Ovary (tissue), 9 donors: Measurements from ENCODE around the gene ESRRG. TPM values are rescaled to one million over a fixed set of nuclear protein-coding genes. Genes with fewer than 3 reads are reported as not detected.

Experiments used
- DNase-seq, 5 donors: peaks; one replicate each; pipeline ENCODE4 v3.0.0-alpha.2; 2019 to 2020
- H3K27ac ChIP-seq, 2 donors: fragments of 200-600 bp; one replicate each; pipeline versions ENCODE4 v1.5.1 to v1.8.0; 2019 to 2022
- H3K27me3 ChIP-seq: fragments of 200-600 bp; one replicate; pipeline ENCODE4 v1.8.0; 2022
- H3K36me3 ChIP-seq: fragments of 200-600 bp; sonication (generic); one replicate; pipeline ENCODE4 v1.5.1; 2019
- H3K4me1 ChIP-seq: one replicate; pipeline ENCODE4 v1.8.1; 2013; ENCODE audit warnings: mild to moderate bottlenecking, moderate library complexity; ENCODE audit not compliant: insufficient read depth
- H3K4me3 ChIP-seq: fragments of 200-600 bp; sonication (generic); one replicate; pipeline ENCODE4 v1.5.1; 2017
- H3K9me3 ChIP-seq, 2 donors: fragments of 200-600 bp in 1 of 2; sonication (generic) in 1 of 2; one replicate each; pipeline versions ENCODE4 v1.5.1 to v1.8.1; 2013 to 2019; ENCODE audit warnings: mild to moderate bottlenecking in 1 of 2, moderate library complexity in 1 of 2
- CTCF ChIP-seq, 3 donors: fragments of 450-650 bp in 2 of 3; fragments of 200-600 bp in 1 of 3; IDR thresholded peaks; one replicate each; pipeline versions ENCODE4 v1.5.1 to v1.8.0; 2016 to 2022; ENCODE audit warnings: antibody characterized with exemption in 3 of 3, mild to moderate bottlenecking in 1 of 3
- EP300 ChIP-seq: sonication (generic); formaldehyde crosslinking; IDR thresholded peaks from one replicate; pipeline ENCODE4 v1.6.1; 2017; ENCODE audit warnings: antibody characterized with exemption
- POLR2A ChIP-seq: fragments of 450-650 bp; IDR thresholded peaks from one replicate; pipeline ENCODE4 v1.6.1; 2017; ENCODE audit warnings: antibody characterized with exemption, mild to moderate bottlenecking, moderate library complexity
- WGBS, 3 donors: extraction: QIAGEN DNeasy Blood & Tissue Kit in 1 of 3; methylation state at CpG; one replicate each; pipeline versions ENCODE4 v1.1.5 to v1.1.7; 2013 to 2017; 5-methylcytosine and 5-hydroxymethylcytosine counted together
- intact Hi-C, 4 donors: fragments of 100-400 bp; cut with DNase I; formaldehyde crosslinking; loops; one replicate each; pipeline versions ENCODE4 v1.11.0 to v1.15.1; 2022 to 2023
- polyA plus RNA-seq, 2 donors: library from polyadenylated mRNA; stranded (reverse); fragments of 200-250 nt in 1 of 2; fragments of 350-450 nt in 1 of 2; fragmentation: Illumina TruSeq in 1 of 2; extraction: RNeasy Lipid Tissue Mini Kit (QIAGEN cat#74804) in 1 of 2; gene quantifications; one replicate each; pipeline ENCODE4 v1.2.3, GENCODE V29; 2013 to 2014
- total RNA-seq, 7 donors: library from RNA; depleted of rRNA in 2 of 7; stranded (reverse); fragments of >200 nt in 2 of 7; fragmentation: NEBNext Ultra II Directional in 3 of 7; extraction: Animal tissue kit (Norgen Biotek cat#: 25700) in 3 of 7; gene quantifications; one replicate each; pipeline versions ENCODE4 v1.1.0 to v1.2.4, GENCODE V29; 2016 to 2023
- donor health status: DM: no; HTN: no; CAD: no; lungs with moderate emphysema.
- donor health status: DM: no; HTN: no; CAD: no.
- donor health status: Bipolar disorder and iron deficiency.
- donor health status: DM: yes; HTN: yes; CAD: no.
- donor health status: DM: no; HTN: no; CAD: no.
- donor health status: DM: yes; HTN: yes; CAD: no.

ESRRG gene
- total and polyA plus RNA-seq, 9 donors, result 0.07 to 3.2 (median 1.2) TPM

GRCh38 chr1:216562383-216562782 is 160.8 kb downstream of the ESRRG start:
- no peaks in the 10 kb centered on the region for H3K4me1 ChIP-seq
- no peak for DNase-seq
- H3K27me3 ChIP-seq, result no peaks in the 10 kb centered on the region
- no peak overlapping the region for H3K27ac ChIP-seq
- TF ChIP-seq EP300, result no peak
- no peak for TF ChIP-seq POLR2A
- no peak for TF ChIP-seq CTCF (IDR thresholded peaks at IDR 0.05)
- no peaks in the 10 kb centered on the region for H3K9me3 ChIP-seq
- H3K4me3 ChIP-seq, result no peak overlapping the region
- 70 to 71% (median 71%) methylated on average over 3 of the region's 3 CpGs for WGBS, 3 donors
- intact Hi-C loops, result no loop called here
- H3K36me3 ChIP-seq, result no peaks in the 10 kb centered on the region

- no peak overlapping the region for H3K27ac ChIP-seq
- WGBS, 3 donors, result 77 to 92% (median 86%) methylated on average over 11 of the region's 11 CpGs
- TF ChIP-seq POLR2A, result no peak
- TF ChIP-seq CTCF (IDR thresholded peaks at IDR 0.05), result no peak
- TF ChIP-seq EP300, result no peak
- no peaks in the 10 kb centered on the region for H3K9me3 ChIP-seq
- no peak overlapping the region for H3K4me3 ChIP-seq
- intact Hi-C loops, result no loop called here
- no peak for DNase-seq
- H3K36me3 ChIP-seq, result no peaks in the 10 kb centered on the region
- H3K4me1 ChIP-seq, result no peaks in the 10 kb centered on the region
- H3K27me3 ChIP-seq, result no peaks in the 10 kb centered on the region
These were observed 162.7 kb downstream of the ESRRG start for GRCh38 chr1:216560527-216560926.

GRCh38 chr1:216559359-216559758 is 163.9 kb downstream of the ESRRG start:
- no peak for DNase-seq
- WGBS, 3 donors, result 54 to 65% (median 60%) methylated on average over 3 of the region's 3 CpGs
- intact Hi-C loops, result no loop called here
- H3K27me3 ChIP-seq, result no peaks in the 10 kb centered on the region
- no peaks in the 10 kb centered on the region for H3K36me3 ChIP-seq
- H3K9me3 ChIP-seq, result no peaks in the 10 kb centered on the region
- no peaks in the 10 kb centered on the region for H3K4me1 ChIP-seq
- H3K4me3 ChIP-seq, result no peak overlapping the region
- H3K27ac ChIP-seq, result no peak overlapping the region
- TF ChIP-seq POLR2A (no peak), CTCF (IDR thresholded peaks at IDR 0.05) (no peak), EP300 (no peak)

- WGBS, 3 donors, result 59 to 77% (median 71%) methylated on average over 4 of the region's 4 CpGs
- Histone ChIP-seq H3K27ac (no peak overlapping the region), H3K9me3 (no peaks in the 10 kb centered on the region), H3K27me3 (no peaks in the 10 kb centered on the region), H3K4me1 (no peaks in the 10 kb centered on the region), H3K36me3 (no peaks in the 10 kb centered on the region), H3K4me3 (no peak overlapping the region)
- intact Hi-C loops, result no loop called here
- DNase-seq, result no peak
- TF ChIP-seq POLR2A (no peak), CTCF (IDR thresholded peaks at IDR 0.05) (no peak), EP300 (no peak)
These were observed 167.6 kb downstream of the ESRRG start for GRCh38 chr1:216555653-216556052.

- TF ChIP-seq POLR2A (no peak), EP300 (no peak), CTCF (IDR thresholded peaks at IDR 0.05) (no peak)
- H3K4me1 ChIP-seq, result no peaks in the 10 kb centered on the region
- no peaks in the 10 kb centered on the region for H3K9me3 ChIP-seq
- H3K27ac ChIP-seq, result no peak overlapping the region
- H3K4me3 ChIP-seq, result no peak overlapping the region
- intact Hi-C loops, result no loop called here
- no peaks in the 10 kb centered on the region for H3K36me3 ChIP-seq
- H3K27me3 ChIP-seq, result no peaks in the 10 kb centered on the region
- DNase-seq, result no peak
These were observed 168.3 kb downstream of the ESRRG start for GRCh38 chr1:216554934-216555333.
